CD4-positive, alpha-beta T cell treated with Interleukin-21 for 1 hour (primary cell): ENCODE data around the gene HTR3E.
"Not testable (repeated sequence)": the region's sequence is repeated elsewhere in the genome, so short reads cannot be mapped to it uniquely, and the experiment has no call there.

Experiments
- DNase-seq: peaks from one replicate; pipeline ENCODE4 v3.0.0-alpha.2; 2020

The HTR3E gene

DNA sequence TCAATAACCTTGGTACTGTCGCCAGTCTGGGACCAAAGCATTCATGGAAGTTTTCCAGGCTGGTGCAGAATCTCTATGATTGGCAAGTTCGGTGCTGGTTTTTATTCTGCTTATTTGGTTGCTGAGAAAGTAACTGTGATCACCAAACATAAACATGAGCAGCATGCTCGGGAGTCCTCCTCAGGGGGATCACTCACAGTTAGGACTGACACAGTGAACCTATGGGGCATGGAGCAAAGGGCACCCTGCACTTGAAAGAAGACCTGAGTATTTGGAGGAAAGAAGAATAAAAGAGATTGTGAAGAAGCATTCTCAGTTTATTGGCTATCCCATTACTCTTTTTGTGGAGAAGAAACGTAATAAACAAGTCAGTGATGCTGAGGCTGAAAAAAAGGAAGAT lies 19.2 kb downstream of the HTR3E start:
- DNase-seq, result no peak

DNA sequence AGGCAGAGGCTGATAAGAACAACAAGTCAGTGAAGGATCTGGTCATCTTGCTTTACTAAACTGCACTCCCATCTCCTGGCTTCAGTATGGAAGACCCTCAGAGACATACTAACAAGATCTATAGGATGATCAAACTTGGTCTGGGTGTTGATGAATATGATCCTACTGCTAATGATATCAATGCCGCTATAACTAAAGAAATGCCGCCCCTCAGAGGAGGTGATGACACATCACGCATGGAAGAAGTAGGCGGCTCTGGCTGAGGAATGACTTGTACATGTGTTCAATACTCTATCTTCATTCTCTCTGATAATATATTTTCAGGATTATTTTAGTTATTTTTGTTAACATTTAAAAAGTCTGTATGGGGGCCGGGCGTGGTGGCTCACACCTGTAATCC lies 20.8 kb downstream of the HTR3E start:
- no peak for DNase-seq

DNA sequence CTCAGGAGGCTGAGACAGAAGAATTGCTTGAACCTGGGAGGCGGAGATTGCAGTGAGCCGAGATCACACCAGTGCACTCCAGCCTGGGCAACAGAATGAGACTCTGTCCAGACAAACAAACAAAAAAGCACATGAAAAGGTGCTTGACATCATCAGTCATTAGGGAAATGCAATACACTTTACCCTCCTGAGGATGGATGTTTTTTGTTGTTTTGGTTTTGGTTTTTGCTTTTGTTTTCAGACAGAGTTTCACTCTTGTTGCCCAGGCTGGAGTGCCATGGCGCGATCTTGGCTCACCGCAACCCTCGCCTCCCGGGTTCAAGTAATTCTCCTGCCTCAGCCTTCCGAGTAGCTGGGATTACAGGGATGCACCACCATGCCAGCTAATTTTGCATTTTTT lies 24.2 kb downstream of the HTR3E start:
- not testable (repeated sequence) for DNase-seq

DNA sequence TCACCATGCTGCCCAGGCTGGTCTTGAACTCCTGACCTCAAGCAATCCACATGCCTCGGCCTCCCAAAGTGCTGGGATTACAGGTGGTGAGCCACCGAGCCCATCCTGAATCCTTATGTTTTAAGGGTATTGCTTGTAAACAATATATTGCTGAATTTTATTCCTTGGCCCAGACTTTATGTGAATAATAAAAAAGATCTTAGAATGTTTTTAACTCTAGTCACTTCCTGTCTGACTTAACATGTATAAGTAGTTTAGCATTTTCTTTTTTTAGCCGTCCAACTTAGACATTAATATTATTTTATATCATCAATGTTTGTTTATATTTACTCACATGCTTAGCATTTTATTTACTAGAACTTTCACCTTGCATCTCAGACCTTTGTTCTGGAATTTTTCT lies 29.1 kb downstream of the HTR3E start:
- DNase-seq, result no peak

DNA sequence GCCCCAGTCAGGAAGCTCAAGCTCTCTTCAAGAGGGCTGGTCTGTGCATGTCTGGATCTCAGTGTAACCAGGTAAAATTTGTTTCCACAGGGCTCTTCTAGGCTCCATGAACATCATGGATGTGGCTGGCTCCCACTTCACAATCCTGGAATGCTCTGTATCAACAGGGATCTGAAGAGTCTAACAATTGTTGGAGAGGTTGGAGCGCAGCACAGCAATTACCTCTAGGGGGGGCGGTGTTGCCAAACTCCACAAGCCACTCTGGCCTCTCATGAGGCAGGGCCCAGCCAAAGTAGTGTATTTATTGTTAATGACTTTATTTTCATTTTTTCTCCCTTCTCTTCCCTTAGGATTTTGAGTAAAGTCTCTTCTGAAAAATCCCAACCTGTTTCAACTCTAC lies 32.1 kb downstream of the HTR3E start:
- no peak for DNase-seq

DNA sequence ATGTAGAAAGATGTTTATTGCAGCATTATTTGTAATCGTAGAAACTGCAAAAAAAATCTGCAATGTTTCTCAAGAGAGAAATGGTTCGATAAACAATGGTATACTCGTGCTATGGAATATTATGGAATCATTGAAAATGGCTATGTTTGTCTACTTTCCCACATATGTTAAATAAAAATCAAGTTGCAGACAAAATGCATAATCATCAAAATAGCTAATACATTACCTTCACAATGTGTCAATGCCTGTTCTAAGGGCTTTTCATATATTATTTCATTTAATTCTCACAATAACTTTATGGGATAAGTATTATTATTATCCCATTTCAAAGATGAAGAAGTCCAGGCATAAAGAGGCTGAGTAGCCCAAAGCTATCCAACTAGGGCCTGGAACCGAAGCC lies 36.1 kb downstream of the HTR3E start:
- DNase-seq, result no peak

DNA sequence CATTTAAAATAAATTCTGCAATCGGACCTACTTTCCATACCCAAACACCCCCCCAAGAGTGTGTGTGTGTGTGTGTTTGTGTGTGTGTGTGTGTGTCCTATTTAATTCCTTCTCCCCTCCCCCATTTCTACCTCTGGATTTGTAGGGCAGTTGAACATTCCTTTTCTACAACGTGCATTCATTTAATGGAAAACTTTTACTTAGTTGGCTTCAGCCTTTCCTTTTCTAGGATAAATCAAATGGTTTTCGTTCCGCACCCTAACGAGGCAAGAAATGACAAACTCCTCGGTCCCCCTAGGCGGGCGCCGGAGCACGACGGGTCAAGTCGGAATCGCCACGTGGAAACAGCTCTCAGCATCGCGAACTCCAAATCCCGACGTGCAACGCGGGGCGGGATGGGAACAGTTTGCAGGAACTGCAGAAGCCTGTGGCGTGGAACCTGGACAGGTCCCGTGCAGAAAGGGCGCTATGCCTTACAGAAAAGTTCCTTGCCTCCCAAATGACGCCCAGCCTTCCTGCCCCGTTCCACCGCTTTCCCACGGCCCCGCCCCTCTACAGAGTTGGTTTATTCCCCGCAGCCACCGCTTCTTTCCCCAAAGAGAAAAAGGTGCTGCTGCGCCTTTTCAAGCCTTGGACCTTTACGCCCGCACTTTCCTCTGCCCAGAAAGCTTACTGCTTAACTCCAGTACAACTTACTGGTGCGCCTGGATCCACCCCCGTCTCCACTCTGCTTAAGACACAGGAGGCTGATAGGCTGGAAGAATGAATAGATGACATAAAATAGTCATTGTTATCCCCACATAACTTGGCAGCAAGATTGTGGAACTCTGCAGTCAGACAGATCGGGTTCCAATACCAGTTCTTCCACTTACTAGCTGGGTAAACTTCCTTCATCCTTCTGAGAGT lies 37.2 kb downstream of the HTR3E start:
- DNase-seq, result peak; percentile 48

DNA sequence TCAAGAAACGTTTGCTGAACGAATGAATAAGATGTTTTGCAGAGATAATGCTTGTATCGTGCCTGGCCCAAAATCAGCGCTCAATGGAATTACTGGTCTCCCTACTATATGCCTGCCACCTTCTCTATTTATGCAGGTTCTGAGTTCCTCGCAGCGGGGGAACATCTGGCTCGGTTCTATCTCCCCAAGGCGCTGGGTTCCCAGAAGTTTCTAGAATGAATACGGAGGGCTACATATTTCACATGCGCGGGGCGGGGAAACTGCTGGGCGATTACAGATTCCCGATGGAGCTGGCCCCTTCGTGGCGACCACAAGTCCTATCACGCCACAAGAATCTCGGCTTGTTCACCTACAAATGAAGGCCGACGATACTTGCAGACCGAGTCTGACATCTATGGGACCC lies 37.9 kb downstream of the HTR3E start:
- no peak for DNase-seq

DNA sequence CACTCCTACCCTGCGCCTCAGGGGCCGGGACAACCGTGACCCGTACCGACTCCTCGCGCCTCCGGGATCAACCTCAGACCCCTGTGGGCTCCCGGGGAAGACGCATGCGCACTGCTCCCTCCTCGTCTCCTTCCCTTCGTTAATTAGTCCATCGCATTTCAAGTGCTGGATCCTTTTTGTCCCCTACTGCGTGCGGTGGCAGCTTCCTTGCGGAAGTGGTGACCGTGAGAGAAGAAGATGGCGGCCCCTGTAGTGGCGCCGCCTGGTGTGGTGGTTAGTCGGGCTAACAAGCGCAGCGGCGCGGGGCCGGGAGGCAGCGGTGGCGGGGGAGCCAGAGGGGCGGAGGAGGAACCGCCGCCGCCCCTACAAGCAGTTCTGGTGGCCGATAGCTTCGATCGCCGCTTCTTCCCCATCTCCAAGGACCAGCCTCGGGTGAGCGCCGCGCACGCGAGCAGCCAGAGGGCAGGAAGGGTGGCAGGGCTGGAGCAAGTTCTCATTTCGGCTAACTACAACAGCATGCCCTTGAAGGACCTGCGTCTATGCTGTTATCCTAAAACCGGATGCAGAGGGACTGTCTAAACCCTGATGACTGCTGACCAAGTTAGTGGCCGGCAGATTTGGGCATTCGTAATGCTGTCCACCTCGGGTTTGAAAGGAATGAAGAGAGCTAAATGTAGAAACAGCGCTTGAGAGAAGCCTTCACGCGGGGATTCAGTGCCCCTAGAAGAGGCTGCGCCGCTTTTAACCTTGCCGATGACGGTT lies 38.5 kb downstream of the HTR3E start, which contains the start of gene EIF2B5:
EIF2B5 (plus strand) TSS at position 210 of the 762 bp plus-strand sequence; CDS start at position 238, 28 bp downstream.
- DNase-seq, result peak; percentile 91

DNA sequence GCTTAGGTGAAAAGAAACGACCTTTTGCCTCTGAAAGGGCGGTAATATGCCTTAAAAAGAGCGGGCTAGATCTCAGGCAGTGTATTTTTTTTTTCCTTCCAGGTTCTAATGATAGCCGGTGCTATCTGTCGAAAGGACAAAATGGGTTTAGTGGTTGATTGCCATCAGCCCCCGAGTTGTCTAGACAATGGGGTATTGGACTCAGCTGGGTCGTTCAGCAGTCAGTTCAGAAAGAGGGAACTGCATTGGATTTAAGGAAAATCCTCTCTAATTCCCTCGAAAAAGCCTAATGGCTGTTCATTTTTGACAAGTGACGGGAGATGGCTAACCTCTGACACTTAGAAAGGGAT lies 39.0 kb downstream of the HTR3E start:
- no peak for DNase-seq

DNA sequence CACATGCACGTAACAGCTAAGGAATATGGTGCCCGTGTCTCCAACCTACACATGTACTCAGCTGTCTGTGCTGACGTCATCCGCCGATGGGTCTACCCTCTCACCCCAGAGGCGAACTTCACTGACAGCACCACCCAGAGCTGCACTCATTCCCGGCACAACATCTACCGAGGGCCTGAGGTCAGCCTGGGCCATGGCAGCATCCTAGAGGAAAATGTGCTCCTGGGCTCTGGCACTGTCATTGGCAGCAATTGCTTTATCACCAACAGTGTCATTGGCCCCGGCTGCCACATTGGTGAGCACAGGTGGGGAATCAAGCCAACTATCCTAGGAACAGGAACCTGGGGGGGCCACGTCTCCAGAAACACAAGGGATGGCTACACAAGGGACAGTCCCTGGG lies 43.6 kb downstream of the HTR3E start:
- no peak for DNase-seq

DNA sequence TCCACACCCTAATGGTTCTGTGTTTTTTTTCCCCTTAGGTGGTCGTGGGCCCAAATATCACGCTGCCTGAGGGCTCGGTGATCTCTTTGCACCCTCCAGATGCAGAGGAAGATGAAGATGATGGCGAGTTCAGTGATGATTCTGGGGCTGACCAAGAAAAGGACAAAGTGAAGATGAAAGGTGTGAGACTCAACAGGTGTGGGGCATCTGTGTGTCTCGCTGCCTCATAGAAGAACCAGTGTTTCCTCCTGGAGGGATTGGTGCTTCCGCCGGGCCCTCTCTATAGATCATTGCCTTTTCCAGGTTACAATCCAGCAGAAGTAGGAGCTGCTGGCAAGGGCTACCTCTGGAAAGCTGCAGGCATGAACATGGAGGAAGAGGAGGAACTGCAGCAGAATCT lies 45.3 kb downstream of the HTR3E start:
- no peak for DNase-seq

DNA sequence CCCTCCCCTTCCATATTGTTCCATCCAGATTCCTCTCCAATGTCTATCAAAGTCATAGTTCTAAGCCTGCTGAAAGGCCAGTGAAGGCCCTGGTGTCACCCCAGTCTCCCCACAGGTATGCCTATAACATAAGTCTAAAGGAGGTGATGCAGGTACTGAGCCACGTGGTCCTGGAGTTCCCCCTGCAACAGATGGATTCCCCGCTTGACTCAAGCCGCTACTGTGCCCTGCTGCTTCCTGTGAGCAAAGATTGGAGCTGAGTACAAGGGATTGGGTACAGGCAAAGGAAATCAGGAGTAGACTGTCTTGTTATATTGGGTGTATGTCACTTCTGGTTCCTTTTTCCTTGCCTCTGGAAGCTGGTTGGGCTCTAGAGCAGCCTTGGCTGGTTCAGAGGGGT lies 46.5 kb downstream of the HTR3E start:
- DNase-seq, result no peak

DNA sequence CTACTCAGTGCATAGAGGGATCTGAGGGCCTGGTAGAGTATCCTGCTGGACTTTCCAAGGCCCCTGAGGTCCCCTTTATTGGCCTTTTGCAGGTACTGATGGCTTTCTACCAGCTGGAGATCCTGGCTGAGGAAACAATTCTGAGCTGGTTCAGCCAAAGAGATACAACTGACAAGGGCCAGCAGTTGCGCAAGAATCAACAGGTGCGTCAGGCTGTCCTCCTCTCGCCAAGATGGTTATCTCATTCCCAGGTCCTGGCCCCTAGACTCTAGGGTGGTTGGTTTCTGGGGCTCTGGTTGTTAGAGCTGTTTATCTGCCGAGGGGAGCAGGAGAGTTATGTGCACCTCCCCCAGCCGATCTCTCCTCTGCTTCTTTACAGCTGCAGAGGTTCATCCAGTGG lies 47.6 kb downstream of the HTR3E start:
- DNase-seq, result no peak

DNA sequence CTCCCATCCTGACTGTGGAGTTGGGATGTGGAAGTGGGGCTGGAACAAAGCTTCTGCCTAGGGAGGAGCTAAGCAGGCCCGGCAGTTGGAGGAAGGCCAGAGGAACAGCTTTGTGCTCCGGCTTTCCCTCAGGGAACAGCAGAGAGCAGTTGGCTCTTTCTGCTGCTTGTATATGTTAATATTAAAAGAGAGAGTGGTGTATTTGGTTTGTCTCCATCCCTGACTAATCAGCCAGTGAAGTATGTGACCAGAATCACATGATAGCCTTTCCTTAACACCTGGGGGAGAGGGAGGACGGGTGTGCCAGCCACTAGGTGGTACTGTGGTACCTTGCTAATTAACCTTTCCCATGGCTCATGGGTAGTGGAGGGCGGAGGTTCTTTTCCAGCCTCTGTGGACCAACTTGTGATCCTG lies 48.3 kb downstream of the HTR3E start:
- peak; percentile 50 for DNase-seq

DNA sequence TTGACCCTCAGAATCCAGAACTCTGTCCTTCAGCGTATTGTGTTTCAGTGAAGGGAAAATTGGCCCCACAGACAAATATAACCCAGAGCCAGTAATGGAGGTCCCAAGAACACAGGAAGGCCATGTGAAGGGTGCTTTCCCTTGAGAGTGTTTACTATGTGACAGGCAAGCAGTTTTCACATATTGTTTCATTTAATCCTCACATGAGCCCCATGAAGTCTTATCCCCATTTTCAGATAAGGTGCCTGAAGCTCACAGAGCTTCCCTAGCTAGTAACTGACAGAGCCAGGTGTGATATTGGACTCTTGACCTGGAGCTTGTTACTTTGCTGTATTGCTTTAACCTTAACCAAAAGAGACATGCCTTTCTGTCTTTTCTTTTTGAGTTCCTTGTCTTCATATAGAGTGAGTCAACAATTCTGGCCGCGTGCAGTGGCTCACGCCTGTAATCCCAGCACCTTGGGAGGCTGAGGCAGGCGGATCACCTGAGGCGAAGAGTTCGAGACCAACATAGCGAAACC lies 48.9 kb downstream of the HTR3E start:
- DNase-seq, result no peak

DNA sequence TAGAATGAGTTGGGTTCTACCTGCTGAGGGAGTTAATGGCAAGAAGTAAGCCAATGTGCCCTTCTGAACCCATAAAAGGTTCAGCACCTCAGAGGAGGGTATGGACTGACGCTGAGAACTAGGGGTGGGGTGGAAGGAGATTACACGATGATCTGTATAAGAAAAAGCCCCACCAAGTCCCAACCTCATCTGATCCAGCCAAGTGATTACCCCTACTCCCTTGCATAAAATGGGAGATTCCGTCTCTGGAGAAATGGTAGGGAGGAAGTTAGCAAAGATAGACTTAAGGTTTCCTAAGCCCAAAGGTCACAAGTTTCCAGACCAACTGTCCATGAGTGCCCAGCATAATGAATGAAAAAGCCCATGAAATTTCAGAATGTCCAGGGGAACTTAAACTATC lies 51.2 kb downstream of the HTR3E start:
- DNase-seq, result no peak

DNA sequence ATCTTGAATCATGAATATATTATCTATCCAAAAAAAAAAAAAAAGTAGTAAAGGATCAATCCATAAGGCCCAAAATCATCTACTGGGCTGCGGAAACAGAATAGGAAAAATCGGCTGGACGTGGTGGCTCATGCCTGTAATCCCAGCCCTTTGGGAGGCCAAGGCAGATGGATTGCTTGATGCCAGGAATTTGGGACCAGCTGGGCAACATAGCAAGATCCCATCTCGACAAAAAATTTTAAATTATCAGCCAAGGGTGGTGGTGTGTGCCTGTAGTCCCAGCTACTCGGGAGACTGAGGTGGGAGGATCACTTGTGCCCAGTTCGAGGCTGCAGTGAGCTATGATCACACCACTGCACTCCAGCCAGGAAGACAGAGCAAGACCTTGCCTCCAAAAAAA lies 52.3 kb downstream of the HTR3E start:
- DNase-seq, result no peak

DNA sequence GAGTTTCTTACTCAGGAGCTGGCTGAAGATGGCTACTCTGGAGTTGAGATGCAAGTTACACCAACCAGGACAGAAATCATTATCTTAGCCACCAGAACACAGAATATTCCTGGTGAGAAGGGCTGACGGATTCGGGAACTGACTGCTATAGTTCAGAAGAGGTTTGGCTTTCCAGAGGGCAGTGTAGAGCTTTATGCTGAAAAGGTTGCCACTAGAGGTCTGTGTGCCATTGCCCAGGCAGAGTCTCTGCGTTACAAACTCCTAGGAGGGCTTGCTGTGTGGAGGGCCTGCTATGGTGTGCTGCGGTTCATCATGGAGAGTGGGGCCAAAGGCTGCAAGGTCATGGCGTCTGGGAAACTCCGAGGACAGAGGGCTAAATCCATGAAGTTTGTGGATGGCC lies 52.9 kb downstream of the HTR3E start:
- DNase-seq, result not testable (repeated sequence)

DNA sequence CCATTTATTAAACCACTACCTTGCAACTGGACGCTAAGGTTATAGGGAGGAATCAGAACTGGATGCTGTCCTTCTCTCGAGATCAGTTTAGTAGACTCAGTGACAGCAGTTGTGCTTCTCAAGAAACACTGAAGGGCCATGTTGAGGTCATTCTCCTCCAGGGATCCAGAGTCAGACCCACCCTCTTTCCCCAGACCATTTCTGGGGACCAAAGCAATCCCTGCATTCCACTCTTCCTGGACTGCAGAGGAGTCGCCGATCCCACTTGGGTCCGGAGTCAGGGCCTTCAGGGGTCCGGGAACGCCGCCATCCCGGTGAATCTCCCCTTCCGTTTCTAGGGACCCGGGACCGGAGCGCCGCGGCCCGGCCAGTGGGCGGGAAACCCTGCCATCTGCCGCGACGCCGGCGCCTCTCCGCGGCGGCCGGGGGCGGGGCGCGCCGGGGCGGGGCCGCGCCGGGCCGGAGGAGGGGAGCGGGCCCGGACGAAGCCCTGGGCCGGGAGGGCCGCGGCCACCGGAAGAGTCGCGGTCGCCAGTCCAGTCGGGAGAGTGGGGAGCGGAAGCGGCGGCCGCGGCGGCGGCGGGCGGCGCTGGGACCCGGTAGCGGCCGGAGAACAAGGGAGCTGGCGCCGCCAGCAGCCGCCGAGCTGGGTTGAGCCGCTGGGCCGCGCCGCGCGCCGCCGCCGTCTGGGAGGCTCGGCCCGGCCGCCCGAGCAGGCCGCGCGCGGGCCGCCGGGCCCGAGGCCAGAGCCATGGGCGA lies 58.2 kb downstream of the HTR3E start, which contains the start of gene DVL3:
DVL3 (plus strand) TSS at position 493 of the 759 bp plus-strand sequence; CDS start at position 752, 259 bp downstream.
- peak; percentile 55 for DNase-seq

DNA sequence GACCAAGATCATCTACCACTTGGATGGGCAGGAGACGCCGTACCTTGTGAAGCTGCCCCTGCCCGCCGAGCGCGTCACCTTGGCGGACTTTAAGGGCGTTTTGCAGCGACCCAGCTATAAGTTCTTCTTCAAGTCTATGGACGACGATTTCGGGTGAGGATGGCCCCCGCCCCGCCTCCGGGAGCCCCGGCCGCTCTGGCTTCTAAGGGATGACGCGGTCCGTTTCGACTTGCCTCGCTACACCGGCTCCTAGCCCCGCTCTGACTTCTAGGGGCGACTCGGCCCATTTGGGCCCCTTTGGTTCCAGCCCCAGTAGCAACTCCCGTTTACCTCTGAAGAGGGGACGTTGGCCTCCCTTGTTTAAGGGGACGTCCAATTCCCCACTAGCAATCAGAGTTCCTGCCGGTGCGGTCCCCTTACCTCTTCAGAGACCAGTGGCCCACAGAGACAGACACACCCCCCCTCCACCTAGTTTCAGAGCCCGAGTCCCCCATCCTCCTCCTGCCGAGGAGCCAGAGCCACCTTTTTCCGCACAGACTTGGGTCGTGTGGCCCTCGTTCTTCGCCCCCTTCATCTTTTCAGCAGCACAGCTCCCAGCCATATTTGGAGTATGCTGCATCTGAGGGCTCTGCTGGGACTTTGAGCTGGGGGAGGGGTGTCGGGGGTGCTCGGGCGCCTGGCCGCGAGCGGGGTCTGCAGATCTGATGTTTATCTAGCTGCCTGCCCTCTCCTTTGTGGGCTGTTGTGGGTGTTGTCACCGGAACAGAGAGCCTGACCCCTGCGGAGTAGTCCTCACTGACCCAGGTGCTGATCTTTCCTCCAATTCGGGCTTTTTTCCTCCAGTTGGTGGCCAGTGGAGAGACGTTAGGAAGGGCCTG lies 59.0 kb downstream of the HTR3E start:
- DNase-seq, result peak; percentile 38

DNA sequence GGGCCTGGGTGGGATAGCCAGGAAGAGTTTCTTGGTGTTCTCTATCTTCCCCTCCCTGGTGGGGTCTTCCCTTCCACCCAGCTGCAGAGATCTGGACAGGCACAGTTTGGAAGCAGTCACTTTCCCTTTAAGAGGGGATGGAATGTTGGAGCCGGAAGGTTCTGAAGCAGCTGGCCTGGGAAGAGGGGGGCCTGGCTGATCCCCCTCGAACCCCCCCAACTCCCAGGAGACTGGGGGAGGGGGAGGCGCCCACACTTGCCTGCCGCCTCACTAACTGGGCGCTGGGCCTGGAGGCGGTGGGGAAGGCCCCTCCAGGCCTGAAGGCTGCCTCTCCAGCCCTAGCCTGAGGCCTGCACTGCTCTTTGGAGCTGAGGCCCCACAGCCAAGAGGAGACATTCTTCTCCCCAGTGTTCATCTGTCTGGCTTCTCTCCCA lies 59.7 kb downstream of the HTR3E start:
- DNase-seq, result no peak
